HAP-1 (cell line): ENCODE measurements around the gene SLX4.

Source experiments
- DNase-seq, 2 experiments: peaks; one replicate each; pipeline ENCODE4 v3.0.0-alpha.2; 2016 to 2020; ENCODE audit warnings: low spot score in 2 of 2
- H3K27me3 ChIP-seq: fragments of 250-450 bp; sonication (Bioruptor Pico); 2 replicates; pipeline ENCODE4 v1.5.1; 2020; ENCODE audit warnings: low read depth, mild to moderate bottlenecking, moderate library complexity
- H3K36me3 ChIP-seq: fragments of 250-450 bp; sonication (Bioruptor Pico); replicated peaks from 2 replicates; pipeline ENCODE4 v1.5.1; 2020; ENCODE audit warnings: mild to moderate bottlenecking
- H3K4me1 ChIP-seq: fragments of 250-450 bp; sonication (Bioruptor Pico); 2 replicates; pipeline ENCODE4 v1.5.1; 2020; ENCODE audit warnings: mild to moderate bottlenecking
- H3K4me3 ChIP-seq: fragments of 250-450 bp; sonication (Bioruptor Pico); 2 replicates; pipeline ENCODE4 v1.5.1; 2020; ENCODE audit warnings: mild to moderate bottlenecking, moderate library complexity
- H3K9me3 ChIP-seq: fragments of 250-450 bp; sonication (Bioruptor Pico); 2 replicates; pipeline ENCODE4 v1.5.1; 2020; ENCODE audit warnings: mild to moderate bottlenecking, moderate library complexity
- in situ Hi-C: fragments of 300-500 bp; cut with MboI; formaldehyde crosslinking; loops from 3 replicates; pipeline ENCODE4 v1.14.3; 2020; ENCODE audit warnings: low sequenced_read_pairs, inconsistent platforms, mixed read lengths

SLX4 gene

DNA sequence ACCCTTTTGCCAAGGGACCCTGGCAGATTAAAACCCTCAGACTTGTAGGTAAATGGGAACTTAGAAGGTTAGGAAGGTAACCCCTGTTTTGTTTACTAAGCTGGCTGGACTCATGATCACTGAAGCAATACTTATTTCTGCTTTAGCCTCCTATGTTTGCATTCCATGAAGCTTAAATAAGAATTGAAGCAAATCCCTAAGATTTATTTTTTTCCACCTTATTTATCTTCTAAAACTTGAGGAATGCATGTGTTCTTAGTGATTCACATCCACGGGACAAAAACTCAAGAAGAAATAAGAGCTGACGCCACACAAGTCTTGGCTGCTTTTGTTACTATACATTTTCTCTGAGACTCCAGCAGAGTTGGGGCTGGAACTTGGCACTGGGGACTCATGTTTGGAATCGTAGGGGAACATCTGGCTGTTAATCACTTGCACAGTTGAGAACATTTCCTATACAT is 75.1 kb downstream of the SLX4 start:
- no peaks in the 10 kb centered on the region for H3K27me3 ChIP-seq
- no peaks in the 10 kb centered on the region for H3K9me3 ChIP-seq
- no peak overlapping the region for H3K4me3 ChIP-seq
- DNase-seq: no peak
- peaks cover 19% of the 10 kb centered on the region for H3K36me3 ChIP-seq
- in situ Hi-C loops: no loop called here
- no peaks in the 10 kb centered on the region for H3K4me1 ChIP-seq

DNA sequence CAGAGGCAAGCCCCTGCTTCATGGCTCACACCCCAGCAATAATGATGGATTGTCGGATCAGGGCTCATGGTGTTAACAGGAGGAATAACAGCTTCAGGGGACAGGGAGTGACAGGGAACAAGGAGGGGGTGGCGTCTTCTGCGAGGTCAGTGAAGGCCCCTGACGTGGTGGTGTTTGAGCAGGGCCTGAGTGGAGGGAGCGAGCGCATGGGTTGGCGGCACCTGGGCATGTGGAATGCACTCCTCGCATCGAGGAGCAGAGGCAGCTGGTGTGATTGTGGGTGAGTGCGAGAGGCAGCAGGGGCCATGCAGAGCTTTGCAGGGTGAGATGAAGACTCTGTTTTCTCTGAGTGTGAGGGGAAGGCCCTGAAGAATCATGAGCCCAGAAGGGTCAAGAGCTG is 77.3 kb downstream of the SLX4 start:
- Histone ChIP-seq H3K9me3 (no peaks in the 10 kb centered on the region), H3K27me3 (no peaks in the 10 kb centered on the region), H3K4me1 (no peaks in the 10 kb centered on the region), H3K36me3 (peaks cover 19% of the 10 kb centered on the region), H3K4me3 (no peak overlapping the region)
- in situ Hi-C loops: no loop called here
- no peak for DNase-seq

DNA sequence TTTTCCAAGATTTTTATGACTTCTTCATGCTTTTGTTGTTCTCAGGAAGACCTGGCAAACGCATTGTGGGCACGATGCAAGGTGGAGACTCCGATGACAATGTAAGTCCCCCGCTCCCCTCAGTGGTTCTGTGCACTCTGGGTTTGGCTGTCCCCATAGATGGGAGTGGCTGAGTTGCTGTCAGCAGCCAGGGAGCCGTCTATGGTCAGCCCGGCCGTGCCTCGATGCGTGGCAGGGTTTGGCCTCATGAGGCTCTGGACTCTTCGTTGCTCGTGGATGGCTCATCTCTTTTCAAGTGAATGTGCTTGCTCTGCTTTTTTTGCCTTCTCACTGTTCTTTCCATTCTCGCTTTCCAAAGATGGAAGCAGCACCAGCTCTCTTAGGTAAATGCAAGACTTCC is 78.7 kb downstream of the SLX4 start:
- peaks cover 24% of the 10 kb centered on the region for H3K36me3 ChIP-seq
- in situ Hi-C loops: no loop called here

More for the DNA sequence above, 78.7 kb downstream of the SLX4 start:
- Histone ChIP-seq H3K9me3 (no peaks in the 10 kb centered on the region), H3K4me3 (no peak overlapping the region), H3K4me1 (no peaks in the 10 kb centered on the region), H3K27me3 (no peaks in the 10 kb centered on the region)
- no peak for DNase-seq
